ENCODE measurements around the gene ACAD8.
"Not testable (repeated sequence)": the region's sequence is repeated elsewhere in the genome, so short reads cannot be mapped to it uniquely, and the experiment has no call there.

ACAD8 gene

GRCh38 chr11:134270250-134270714 is 16.9 kb downstream of the ACAD8 start:
- DNase-seq: peak in 1 of 2 experiments; percentile 21

- no peak for DNase-seq
Observed at GRCh38 chr11:134271978-134272377, 18.6 kb downstream of the ACAD8 start.

GRCh38 chr11:134272381-134273316 is 19.3 kb downstream of the ACAD8 start:
- peak; percentile 61 to 68 for DNase-seq

- no peak for DNase-seq
Observed at GRCh38 chr11:134273317-134273712, 19.9 kb downstream of the ACAD8 start.

- DNase-seq: no peak
Observed at GRCh38 chr11:134275188-134275533, 21.8 kb downstream of the ACAD8 start.

- DNase-seq: peak; percentile 28 to 33
Observed at GRCh38 chr11:134275534-134276395, 22.4 kb downstream of the ACAD8 start, which contains the start of gene GLB1L3. GLB1L3 (plus strand) TSS chr11:134276379; CDS start chr11:134276741, 362 bp downstream.

GRCh38 chr11:134276396-134277182 is 23.2 kb downstream of the ACAD8 start:
- no peak for DNase-seq

- DNase-seq: no peak
Observed at GRCh38 chr11:134277183-134278001, 24.0 kb downstream of the ACAD8 start.

GRCh38 chr11:134278356-134278755 is 25.0 kb downstream of the ACAD8 start:
- no peak for DNase-seq

- not testable (repeated sequence) for DNase-seq
Observed at GRCh38 chr11:134281635-134282034, 28.3 kb downstream of the ACAD8 start.

GRCh38 chr11:134282121-134283045 is 29.0 kb downstream of the ACAD8 start:
- DNase-seq: no peak

- DNase-seq: no peak
Observed at GRCh38 chr11:134283461-134284230, 30.3 kb downstream of the ACAD8 start.

GRCh38 chr11:134284349-134284748 is 31.0 kb downstream of the ACAD8 start:
- DNase-seq: not testable (repeated sequence)

- no peak for DNase-seq
Observed at GRCh38 chr11:134287561-134287960, 34.2 kb downstream of the ACAD8 start.

GRCh38 chr11:134288486-134288885 is 35.1 kb downstream of the ACAD8 start:
- no peak for DNase-seq

GRCh38 chr11:134289167-134289566 is 35.8 kb downstream of the ACAD8 start:
- no peak for DNase-seq

- DNase-seq: no peak
Observed at GRCh38 chr11:134289789-134290188, 36.4 kb downstream of the ACAD8 start.

- no peak for DNase-seq
Observed at GRCh38 chr11:134290646-134291045, 37.3 kb downstream of the ACAD8 start.

- DNase-seq: no peak
Observed at GRCh38 chr11:134291196-134291595, 37.8 kb downstream of the ACAD8 start.

- no peak for DNase-seq
Observed at GRCh38 chr11:134292661-134293060, 39.3 kb downstream of the ACAD8 start.

Measured in NCI-H187 (cell line).